ENCODE measurements around the gene PAQR8.

- no peak for TF ChIP-seq CTCF (conservative IDR thresholded peaks at IDR 0.05; ENCODE audit: low read length)
- TF ChIP-seq EZH2phosphoT487 (IDR thresholded peaks at IDR 0.05; ENCODE audit: borderline replicate concordance, low read depth, low read length) = no peak
These were observed 472 bp upstream of the PAQR8 start for GRCh38 chr6:52361414-52361944.
